Progenitor cell of endocrine pancreas (in vitro differentiated cells): Measurements from ENCODE around the gene HBZ. TPM values are rescaled to one million over a fixed set of nuclear protein-coding genes. Genes with fewer than 3 reads are reported as not detected.
A peak's percentile ranks its signal among the peaks of the same experiment; 100 is the strongest.

Experiments used
- DNase-seq: peaks from one replicate; pipeline ENCODE4 v3.0.0; 2021; ENCODE audit warnings: low spot score; ENCODE audit not compliant: unreplicated experiment
- H3K27ac Mint-ChIP-seq: 2 replicates; pipeline ENCODE4 v1.8.0; 2021; ENCODE audit warnings: mild to moderate bottlenecking, moderate library complexity, mixed read lengths
- H3K27me3 Mint-ChIP-seq: 2 replicates; pipeline ENCODE4 v1.8.0; 2021; ENCODE audit warnings: mixed read lengths
- H3K36me3 Mint-ChIP-seq: 2 replicates; pipeline ENCODE4 v1.8.0; 2022; ENCODE audit warnings: mixed read lengths; ENCODE audit not compliant: insufficient read depth
- H3K4me1 Mint-ChIP-seq: 2 replicates; pipeline ENCODE4 v1.8.0; 2021; ENCODE audit warnings: low read depth, mixed read lengths
- H3K4me3 Mint-ChIP-seq: 2 replicates; pipeline ENCODE4 v1.8.0; 2021; ENCODE audit warnings: low read depth, mild to moderate bottlenecking, moderate library complexity, mixed read lengths
- H3K9me3 Mint-ChIP-seq: 2 replicates; pipeline ENCODE4 v1.8.0; 2021; ENCODE audit warnings: low read depth, mixed read lengths
- CTCF ChIP-seq: fragments of 200-600 bp; sonication (generic); IDR thresholded peaks from one replicate; pipeline ENCODE4 v1.5.0; 2021; ENCODE audit warnings: antibody characterized with exemption, mild to moderate bottlenecking; ENCODE audit not compliant: unreplicated experiment
- total RNA-seq: library from RNA; stranded (reverse); gene quantifications from 2 replicates; pipeline ENCODE4 v1.2.1, GENCODE V29; 2021

Gene HBZ
- total RNA-seq, 1 donor from 2014 or later = not detected

- H3K27ac Mint-ChIP-seq = no peak overlapping the region
- TF ChIP-seq CTCF = no peak
- no peaks in the 10 kb centered on the region for H3K36me3 Mint-ChIP-seq
- no peaks in the 10 kb centered on the region for H3K27me3 Mint-ChIP-seq
- no peaks in the 10 kb centered on the region for H3K9me3 Mint-ChIP-seq
- no peak overlapping the region for H3K4me3 Mint-ChIP-seq
- no peak for DNase-seq
- H3K4me1 Mint-ChIP-seq = no peaks in the 10 kb centered on the region
Measured at GRCh38 chr16:125011-125410, 27.4 kb upstream of the HBZ start.

GRCh38 chr16:129075-129474 is 23.4 kb upstream of the HBZ start:
- Mint-ChIP-seq H3K27me3 (no peaks in the 10 kb centered on the region), H3K36me3 (peaks cover 4% of the 10 kb centered on the region), H3K4me3 (no peak overlapping the region), H3K4me1 (no peaks in the 10 kb centered on the region), H3K9me3 (no peaks in the 10 kb centered on the region), H3K27ac (no peak overlapping the region)
- no peak for DNase-seq
- no peak for TF ChIP-seq CTCF

- no peak for DNase-seq
- TF ChIP-seq CTCF = no peak
- Mint-ChIP-seq H3K27me3 (no peaks in the 10 kb centered on the region), H3K36me3 (peaks cover 6% of the 10 kb centered on the region), H3K4me1 (no peaks in the 10 kb centered on the region), H3K9me3 (no peaks in the 10 kb centered on the region), H3K27ac (no peak overlapping the region), H3K4me3 (no peak overlapping the region)
Measured at GRCh38 chr16:130533-131173, 21.8 kb upstream of the HBZ start.

- Mint-ChIP-seq H3K9me3 (no peaks in the 10 kb centered on the region), H3K4me1 (no peaks in the 10 kb centered on the region), H3K4me3 (no peak overlapping the region), H3K27me3 (no peaks in the 10 kb centered on the region), H3K27ac (peak overlapping the region; percentile 11), H3K36me3 (peaks cover 8% of the 10 kb centered on the region)
- TF ChIP-seq CTCF = no peak
- no peak for DNase-seq
Measured at GRCh38 chr16:132120-132519, 20.3 kb upstream of the HBZ start.

GRCh38 chr16:133716-134115 is 18.7 kb upstream of the HBZ start:
- no peak for TF ChIP-seq CTCF
- no peak overlapping the region for H3K4me3 Mint-ChIP-seq
- peak overlapping the region; percentile 22 for H3K27ac Mint-ChIP-seq
- H3K27me3 Mint-ChIP-seq = no peaks in the 10 kb centered on the region
- peaks cover 8% of the 10 kb centered on the region for H3K36me3 Mint-ChIP-seq
- no peak for DNase-seq
- no peaks in the 10 kb centered on the region for H3K4me1 Mint-ChIP-seq
- H3K9me3 Mint-ChIP-seq = no peaks in the 10 kb centered on the region
